ENCODE measurements around the gene WDR26.
"Not testable (repeated sequence)": the region's sequence is repeated elsewhere in the genome, so short reads cannot be mapped to it uniquely, and the experiment has no call there.

WDR26 gene

GRCh38 chr1:224434691-224435317 lies at the start of gene WDR26:
WDR26 (minus strand) TSS chr1:224434797.
- TF ChIP-seq CTCF (IDR thresholded peaks at IDR 0.05; ENCODE audit: extremely low read depth, insufficient read depth, missing control alignments): peak; percentile 10
- DNase-seq (ENCODE audit: low spot score): peak; percentile 95
- in situ Hi-C loops (cut with MboI; ENCODE audit: low pct_unique_long_range_greater_than_20kb, low sequenced_read_pairs, unreplicated experiment): no loop called here

GRCh38 chr1:224483206-224483605 lies 48.6 kb upstream of the WDR26 start:
- DNase-seq (ENCODE audit: low spot score); in situ Hi-C loops (cut with MboI; ENCODE audit: low pct_unique_long_range_greater_than_20kb, low sequenced_read_pairs, unreplicated experiment): not testable (repeated sequence)

- no peak for TF ChIP-seq CTCF (IDR thresholded peaks at IDR 0.05; ENCODE audit: extremely low read depth, insufficient read depth, missing control alignments)
- DNase-seq (ENCODE audit: low spot score): no peak
- in situ Hi-C loops (cut with MboI; ENCODE audit: low pct_unique_long_range_greater_than_20kb, low sequenced_read_pairs, unreplicated experiment): no loop called here
Measured at GRCh38 chr1:224482619-224483018, 48.0 kb upstream of the WDR26 start.

GRCh38 chr1:224481601-224482000 lies 47.0 kb upstream of the WDR26 start:
- in situ Hi-C loops (cut with MboI; ENCODE audit: low pct_unique_long_range_greater_than_20kb, low sequenced_read_pairs, unreplicated experiment): no loop called here
- DNase-seq (ENCODE audit: low spot score): no peak
- no peak for TF ChIP-seq CTCF (IDR thresholded peaks at IDR 0.05; ENCODE audit: extremely low read depth, insufficient read depth, missing control alignments)

GRCh38 chr1:224480888-224481459 lies 46.4 kb upstream of the WDR26 start:
- DNase-seq (ENCODE audit: low spot score): not testable (repeated sequence)

GRCh38 chr1:224480200-224480599 lies 45.6 kb upstream of the WDR26 start:
- in situ Hi-C loops (cut with MboI; ENCODE audit: low pct_unique_long_range_greater_than_20kb, low sequenced_read_pairs, unreplicated experiment); DNase-seq (ENCODE audit: low spot score): not testable (repeated sequence)

More at GRCh38 chr1:224480888-224481459, 46.4 kb upstream of the WDR26 start:
- in situ Hi-C loops (cut with MboI; ENCODE audit: low pct_unique_long_range_greater_than_20kb, low sequenced_read_pairs, unreplicated experiment): not testable (repeated sequence)

GRCh38 chr1:224472806-224473205 lies 38.2 kb upstream of the WDR26 start:
- in situ Hi-C loops (cut with MboI; ENCODE audit: low pct_unique_long_range_greater_than_20kb, low sequenced_read_pairs, unreplicated experiment): loop anchor here (25.0 kb wide), 1 partner anchor 336 kb away; no protein-coding TSS in a partner anchor
- TF ChIP-seq CTCF (IDR thresholded peaks at IDR 0.05; ENCODE audit: extremely low read depth, insufficient read depth, missing control alignments): no peak
- no peak for DNase-seq (ENCODE audit: low spot score)

GRCh38 chr1:224466154-224466553 lies 31.6 kb upstream of the WDR26 start:
- in situ Hi-C loops (cut with MboI; ENCODE audit: low pct_unique_long_range_greater_than_20kb, low sequenced_read_pairs, unreplicated experiment): loop anchor here (25.0 kb wide), 1 partner anchor 329 kb away; no protein-coding TSS in a partner anchor
- TF ChIP-seq CTCF (IDR thresholded peaks at IDR 0.05; ENCODE audit: extremely low read depth, insufficient read depth, missing control alignments): no peak
- no peak for DNase-seq (ENCODE audit: low spot score)
